GM18519 (cell line): ENCODE measurements around the gene PGBD5.

ENCODE experiments used
- ATAC-seq: cut with Tn5 transposase; IDR thresholded peaks from one replicate; pipeline ENCODE4 v1.9.1; 2021; ENCODE audit warnings: mild to moderate bottlenecking, moderate library complexity; ENCODE audit not compliant: unreplicated experiment, low FRiP score

Gene PGBD5

DNA sequence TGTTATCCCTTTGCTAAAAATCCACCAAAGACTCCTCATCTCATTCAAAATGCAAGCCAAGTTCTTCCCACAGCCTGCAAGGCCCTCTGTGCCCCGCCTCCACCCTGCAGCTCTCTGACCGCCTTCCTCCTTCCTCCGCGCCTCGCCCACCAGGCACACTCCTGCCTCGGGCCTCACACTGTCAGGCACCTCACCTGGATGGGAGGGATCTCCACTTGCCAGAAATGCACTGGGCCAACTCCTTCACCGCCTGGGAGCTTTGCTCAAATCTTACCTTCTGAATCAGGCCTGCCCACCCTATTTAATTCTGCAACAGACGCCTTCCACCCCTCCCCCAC lies 26.2 kb downstream of the PGBD5 start:
- ATAC-seq = no peak

DNA sequence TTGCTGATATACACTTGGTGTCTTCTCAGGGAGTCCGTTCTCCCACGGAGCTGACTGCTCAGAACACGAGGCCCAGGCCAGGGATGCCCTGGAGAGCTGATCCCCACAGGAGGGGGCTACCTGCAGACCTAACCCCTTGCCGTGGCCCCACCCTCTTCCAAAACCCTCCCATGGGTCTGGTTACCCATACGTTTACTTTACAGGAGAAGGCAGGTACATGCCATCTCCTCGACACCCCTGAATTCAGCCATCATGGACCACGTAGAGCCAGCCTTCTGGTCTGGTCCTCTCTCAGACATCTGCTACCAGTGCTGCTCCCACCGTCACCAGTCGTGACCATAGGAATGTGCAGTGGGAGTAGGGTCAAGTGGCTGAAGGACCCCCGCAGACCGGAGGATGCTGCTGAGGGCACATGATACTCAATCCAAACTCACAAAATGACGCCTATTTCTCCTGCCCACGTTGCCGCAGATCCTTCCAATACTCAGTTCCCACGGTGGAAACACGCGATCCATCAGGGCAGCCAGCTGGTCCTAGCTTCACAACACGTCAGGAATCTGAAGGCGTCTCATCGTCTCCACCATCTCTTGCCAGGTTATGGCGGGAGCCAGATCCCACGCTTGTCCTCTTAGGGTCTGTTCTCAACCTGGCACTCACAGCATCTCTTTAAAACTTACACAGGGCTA lies 26.7 kb downstream of the PGBD5 start:
- ATAC-seq = no peak

GRCh38 chr1:230398856-230399255 lies 27.3 kb downstream of the PGBD5 start:
- ATAC-seq = no peak

DNA sequence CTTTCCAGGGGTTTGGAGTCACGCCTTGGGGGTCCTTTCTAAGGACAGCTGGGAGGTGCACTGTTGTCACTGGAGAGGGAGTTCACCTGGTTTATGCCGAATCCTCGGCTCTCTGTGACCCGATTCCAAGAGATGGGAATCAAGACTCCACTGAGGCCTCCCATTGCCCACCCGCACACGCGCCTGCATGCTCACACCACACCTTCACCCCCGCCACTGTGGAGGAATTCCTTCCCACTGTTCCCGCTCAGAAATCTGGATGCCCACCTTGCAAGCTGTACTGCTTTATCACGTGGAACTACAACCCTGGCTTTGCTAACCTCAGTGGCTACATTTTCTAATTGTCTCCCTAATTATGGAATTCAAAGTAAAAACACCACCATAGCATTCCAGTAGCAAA lies 29.2 kb downstream of the PGBD5 start:
- ATAC-seq = no peak

- no peak for ATAC-seq
These were observed 30.2 kb downstream of the PGBD5 start for GRCh38 chr1:230395932-230396331.

DNA sequence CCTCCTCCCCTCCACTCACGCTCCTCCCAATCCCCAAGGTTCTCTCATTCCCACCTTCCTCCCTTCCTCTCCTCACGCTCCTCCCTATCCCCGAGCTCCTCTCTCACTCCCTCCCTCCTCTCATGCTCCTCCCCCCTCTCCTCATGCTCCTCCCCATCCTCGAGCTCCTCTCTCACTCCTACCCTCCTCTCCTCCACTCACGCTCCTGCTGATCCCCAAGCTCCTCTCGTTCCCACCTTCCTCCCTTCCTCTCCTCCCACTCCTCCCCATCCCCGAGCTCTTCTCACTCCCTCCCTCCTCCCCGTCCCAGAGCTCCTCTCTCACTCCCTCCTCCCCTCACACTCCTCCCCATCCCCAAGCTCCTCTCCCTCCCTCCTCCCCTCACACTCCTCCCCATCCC lies 31.4 kb downstream of the PGBD5 start:
- no peak for ATAC-seq

GRCh38 chr1:230394134-230394533 lies 32.0 kb downstream of the PGBD5 start:
- ATAC-seq = no peak

DNA sequence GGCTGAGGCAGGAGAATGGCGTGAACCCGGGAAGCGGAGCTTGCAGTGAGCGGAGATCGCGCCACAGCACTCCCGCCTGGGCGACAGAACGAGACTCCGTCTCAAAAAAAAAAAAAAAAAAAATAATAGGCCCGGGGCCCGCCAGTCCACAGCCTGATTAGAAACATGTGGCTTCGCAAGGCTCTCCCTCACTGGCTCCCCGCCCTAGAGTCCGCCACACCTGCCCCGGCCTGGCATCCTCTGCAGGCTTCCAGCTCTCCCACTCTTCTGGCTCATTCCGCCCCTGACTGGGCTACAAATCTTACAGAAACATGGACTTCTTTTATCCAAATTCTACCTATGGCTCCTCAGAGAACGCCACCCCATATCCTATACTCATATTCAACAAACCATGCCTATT lies 32.4 kb downstream of the PGBD5 start:
- ATAC-seq = no peak

DNA sequence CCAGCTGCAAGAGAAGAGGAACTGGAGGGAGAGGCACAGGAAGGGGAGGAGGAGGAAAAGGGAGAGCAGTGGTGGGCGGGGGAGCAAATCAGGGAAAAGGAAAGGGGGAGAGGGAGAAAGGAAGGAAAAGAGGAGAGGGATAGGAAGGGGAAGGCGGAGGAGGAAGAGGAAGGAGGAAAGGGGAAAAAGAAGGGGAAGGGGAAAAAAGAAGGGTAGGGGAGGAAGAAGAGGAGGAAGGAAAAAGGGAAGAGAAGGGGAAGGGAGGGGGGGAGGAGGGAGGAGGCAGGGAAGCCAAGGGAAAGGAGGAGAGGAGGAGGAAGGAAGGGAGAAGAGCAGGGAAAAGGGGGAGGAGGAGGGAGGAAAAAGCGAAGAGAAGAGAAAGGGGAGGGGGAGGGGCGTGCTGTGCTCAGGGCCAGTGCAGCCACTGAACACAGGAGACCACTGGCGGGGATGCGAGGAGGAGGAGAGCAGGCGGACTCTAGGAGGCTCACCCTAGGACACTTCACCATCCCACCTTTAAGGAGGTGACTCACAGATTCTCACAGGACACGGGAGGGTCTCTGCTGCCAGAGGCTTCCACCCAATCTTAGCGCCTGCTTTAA lies 33.1 kb downstream of the PGBD5 start:
- no peak for ATAC-seq

GRCh38 chr1:230392536-230392909 lies 33.6 kb downstream of the PGBD5 start:
- no peak for ATAC-seq

DNA sequence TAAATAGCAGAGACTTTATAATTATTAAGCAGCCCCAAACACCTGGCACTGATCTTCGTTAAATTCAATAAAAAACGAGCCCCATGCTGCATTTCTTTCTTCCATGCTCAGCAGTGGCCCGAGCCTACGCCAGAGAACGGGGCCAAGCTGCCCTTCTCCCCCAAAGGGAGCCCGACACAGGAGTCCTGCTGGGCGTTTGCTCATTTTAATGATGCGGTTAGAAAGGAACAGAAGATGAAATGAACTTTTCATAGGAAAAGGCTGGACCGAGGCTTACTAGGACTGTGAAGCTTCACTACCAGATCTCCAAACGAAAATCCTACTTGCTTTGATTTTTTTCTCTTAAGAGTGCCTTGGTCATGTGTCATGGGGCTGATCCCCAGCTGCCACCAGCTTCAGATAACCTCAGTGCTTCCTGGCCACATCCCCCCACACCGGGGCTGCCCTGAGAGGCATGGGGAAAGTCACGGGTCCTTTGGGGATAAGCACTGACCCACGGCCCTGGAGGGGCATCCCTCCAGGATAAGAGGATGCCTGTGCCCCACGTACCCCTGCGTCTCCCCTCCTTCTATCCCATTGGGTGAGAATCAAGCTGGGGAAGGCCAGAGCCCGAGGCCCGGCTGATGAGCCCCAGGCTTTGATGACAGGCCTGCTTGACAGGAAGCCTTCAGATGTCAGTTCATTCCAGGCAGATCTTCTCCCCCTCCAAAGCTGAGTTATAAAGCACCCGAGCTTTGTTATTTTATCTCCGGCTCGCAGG lies 34.2 kb downstream of the PGBD5 start:
- no peak for ATAC-seq

- ATAC-seq = no peak
These were observed 35.8 kb downstream of the PGBD5 start for GRCh38 chr1:230390371-230390770.

GRCh38 chr1:230387876-230388275 lies 38.3 kb downstream of the PGBD5 start:
- ATAC-seq = no peak

DNA sequence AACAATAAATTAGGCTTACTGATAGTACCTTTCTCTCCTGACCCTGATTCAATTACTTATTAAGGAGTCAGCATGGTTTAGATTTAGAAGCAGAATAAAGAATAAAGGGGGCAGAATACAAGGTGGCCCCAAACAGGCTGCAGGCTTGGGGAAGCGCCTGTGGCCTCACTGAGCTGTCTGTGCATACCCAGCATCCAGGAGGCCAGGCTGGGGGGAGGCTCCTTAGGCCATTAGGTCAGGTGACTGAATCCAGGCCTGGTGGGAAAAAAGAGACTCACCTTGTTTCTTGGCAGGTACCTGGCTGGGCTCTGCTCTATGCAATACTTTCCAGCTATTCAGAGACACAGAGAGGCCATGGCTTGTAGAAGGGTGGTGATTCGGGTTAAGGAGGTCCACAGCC lies 38.8 kb downstream of the PGBD5 start:
- no peak for ATAC-seq

- ATAC-seq = no peak
These were observed 39.4 kb downstream of the PGBD5 start for GRCh38 chr1:230386637-230387262.

DNA sequence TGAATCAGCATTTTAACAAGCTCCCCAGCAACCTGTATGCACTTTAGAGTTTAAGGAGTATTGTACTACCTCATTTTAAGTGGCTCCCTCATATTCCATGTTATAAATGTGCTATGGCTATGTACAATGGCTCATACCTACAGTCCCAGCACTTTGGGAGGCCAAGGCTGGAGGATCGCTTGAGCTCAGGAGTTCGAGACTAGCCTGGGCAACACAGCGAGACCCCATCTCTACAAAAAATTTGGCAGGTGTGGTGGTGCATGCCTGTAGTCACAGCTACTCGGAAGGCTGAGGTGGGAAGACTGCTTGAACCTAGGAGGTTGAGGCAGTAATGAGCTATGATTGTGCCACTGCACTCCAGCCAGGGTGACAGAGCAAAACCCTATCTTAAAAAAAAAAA lies 40.2 kb downstream of the PGBD5 start:
- ATAC-seq = no peak

DNA sequence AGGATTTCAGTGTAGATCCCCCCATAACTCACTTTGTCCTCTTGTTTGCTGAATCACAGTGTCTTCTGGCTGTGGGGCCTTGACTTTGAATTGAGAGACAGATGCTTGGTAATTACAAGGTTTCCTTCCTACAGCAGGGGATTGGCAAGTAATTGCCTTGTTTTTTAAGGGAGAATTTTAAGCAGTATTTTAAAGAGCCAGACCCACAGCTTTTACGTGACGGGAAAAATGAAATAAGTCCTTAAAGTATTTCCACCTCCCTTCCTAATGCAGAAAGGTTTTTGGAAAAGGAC lies 41.0 kb downstream of the PGBD5 start:
- ATAC-seq = no peak

GRCh38 chr1:230384380-230385157 lies 41.6 kb downstream of the PGBD5 start:
- no peak for ATAC-seq

DNA sequence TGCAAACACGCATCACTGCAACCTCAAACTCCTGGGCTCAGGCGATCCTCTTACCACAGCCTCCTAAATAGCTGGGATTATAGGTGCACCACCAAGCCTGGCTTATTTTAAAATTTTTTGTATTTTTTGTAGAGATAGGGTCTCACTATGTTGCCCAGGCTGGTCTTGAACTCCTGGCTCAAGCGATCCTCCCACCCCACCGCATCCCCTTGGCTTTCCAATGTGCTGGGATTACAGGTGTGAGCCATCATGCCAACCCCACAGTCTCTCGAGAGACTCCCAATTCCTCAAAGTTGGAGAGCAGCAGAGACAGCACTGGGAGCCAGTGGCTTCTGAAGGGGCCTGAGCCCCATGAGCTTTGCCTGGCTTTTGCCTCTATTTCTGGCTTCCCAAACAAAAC lies 42.7 kb downstream of the PGBD5 start:
- no peak for ATAC-seq

GRCh38 chr1:230382001-230382491 lies 44.1 kb downstream of the PGBD5 start:
- no peak for ATAC-seq

DNA sequence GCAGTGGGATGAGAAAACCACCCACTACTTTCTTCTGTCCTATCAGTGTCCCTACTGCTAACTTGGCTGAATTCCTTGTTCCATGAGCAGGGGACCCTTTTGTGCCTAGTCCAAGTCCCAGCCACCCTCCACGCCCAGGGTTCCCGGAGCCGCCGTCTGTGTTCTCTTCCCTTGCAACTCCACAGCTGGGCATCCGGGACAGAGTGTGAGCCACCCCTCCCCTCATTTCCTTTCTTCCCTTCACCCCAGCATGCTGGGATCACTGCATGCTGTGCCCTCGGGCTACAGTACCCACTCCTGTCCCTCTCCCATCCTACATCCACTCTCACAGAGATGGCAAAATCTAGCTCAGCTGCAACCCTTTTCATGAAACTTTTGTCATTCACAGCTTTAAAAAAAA lies 44.5 kb downstream of the PGBD5 start:
- no peak for ATAC-seq
